ENCODE results near the gene KIF1B.
"Not testable (repeated sequence)": the region's sequence is repeated elsewhere in the genome, so short reads cannot be mapped to it uniquely, and the experiment has no call there.

KIF1B gene

DNA sequence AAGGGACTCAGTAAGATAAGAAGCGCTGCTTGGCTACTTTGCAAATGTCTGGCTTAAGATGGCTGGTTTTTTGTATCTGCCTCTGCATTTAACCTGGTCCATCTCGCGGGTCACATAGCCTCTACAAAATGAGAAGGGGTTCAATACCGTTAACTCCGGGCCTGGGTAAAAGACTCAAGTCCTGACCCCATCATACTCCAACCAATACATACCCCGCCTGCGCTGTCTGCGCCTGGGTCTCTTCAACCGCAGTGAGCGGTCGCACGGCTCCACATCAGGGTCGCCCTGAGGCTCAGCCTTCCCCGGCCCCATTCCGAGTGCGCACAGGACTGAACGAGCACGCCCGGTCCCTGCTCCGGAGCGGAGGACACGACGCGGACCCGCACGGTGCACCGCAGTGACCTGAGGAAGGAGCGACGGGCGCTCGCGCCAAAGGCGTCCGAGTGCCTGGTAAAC is 187.9 kb downstream of the KIF1B start:
- Histone ChIP-seq H3K9ac (ENCODE audit: low read length) (no peak overlapping the region), H3K4me1 (ENCODE audit: control insufficient read depth, insufficient read depth, low read length) (peaks cover 6% of the 10 kb centered on the region), H3K27ac (ENCODE audit: low read depth, low read length) (no peak overlapping the region), H3K27me3 (ENCODE audit: control insufficient read depth, insufficient read depth, low read length) (no peaks in the 10 kb centered on the region), H3K4me3 (ENCODE audit: low read length) (peak overlapping the region; percentile 73), H3K36me3 (ENCODE audit: control insufficient read depth, insufficient read depth, low read length) (peaks cover 4% of the 10 kb centered on the region)

DNA sequence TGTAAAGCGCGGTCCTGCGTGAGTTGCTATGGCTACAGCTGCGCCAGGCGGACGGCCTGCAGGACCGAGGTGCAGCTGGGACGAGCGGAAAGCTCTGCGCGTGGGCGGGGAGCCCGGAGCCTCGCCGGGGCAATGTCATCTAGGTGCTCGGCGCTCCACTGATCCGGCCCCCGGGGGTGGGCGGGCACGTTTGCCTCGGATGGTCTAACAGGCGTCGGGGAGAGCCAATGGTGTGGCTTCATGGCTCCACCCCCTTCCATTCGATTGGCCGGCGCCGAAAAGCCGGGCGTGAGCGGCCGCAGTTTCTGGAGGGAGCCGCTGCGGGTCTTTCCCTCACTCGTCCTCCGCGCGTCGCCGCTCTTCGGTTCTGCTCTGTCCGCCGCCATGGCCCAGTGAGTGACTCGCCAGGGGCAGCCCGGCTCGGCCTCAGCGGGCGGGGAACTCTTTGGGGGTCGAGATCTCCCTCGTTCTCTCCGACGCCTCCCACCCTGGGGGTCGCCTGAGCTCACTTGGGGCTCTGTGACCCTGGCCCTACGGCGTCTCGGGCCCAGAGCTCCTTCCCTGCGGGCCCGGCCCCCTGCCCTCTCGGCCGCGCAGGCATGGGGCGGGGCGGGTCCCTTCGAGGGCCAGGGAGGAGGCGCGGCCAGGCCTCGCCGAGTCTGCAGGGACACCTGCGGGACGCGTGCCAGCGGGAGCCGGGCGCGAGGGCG is 188.5 kb downstream of the KIF1B start, which contains the start of gene PGD:
PGD (plus strand) TSS at position 331 of the 710 bp plus-strand sequence; CDS start at position 385, 54 bp downstream.
- Histone ChIP-seq H3K27ac (ENCODE audit: low read depth, low read length) (peak within 1 kb of the TSS; percentile 79), H3K27me3 (ENCODE audit: control insufficient read depth, insufficient read depth, low read length) (no peaks in the 10 kb centered on the region), H3K9ac (ENCODE audit: low read length) (peak within 1 kb of the TSS; percentile 52), H3K4me1 (ENCODE audit: control insufficient read depth, insufficient read depth, low read length) (peaks cover 6% of the 10 kb centered on the region), H3K4me3 (ENCODE audit: low read length) (peak within 1 kb of the TSS; percentile 77), H3K36me3 (ENCODE audit: control insufficient read depth, insufficient read depth, low read length) (peaks cover 9% of the 10 kb centered on the region)

DNA sequence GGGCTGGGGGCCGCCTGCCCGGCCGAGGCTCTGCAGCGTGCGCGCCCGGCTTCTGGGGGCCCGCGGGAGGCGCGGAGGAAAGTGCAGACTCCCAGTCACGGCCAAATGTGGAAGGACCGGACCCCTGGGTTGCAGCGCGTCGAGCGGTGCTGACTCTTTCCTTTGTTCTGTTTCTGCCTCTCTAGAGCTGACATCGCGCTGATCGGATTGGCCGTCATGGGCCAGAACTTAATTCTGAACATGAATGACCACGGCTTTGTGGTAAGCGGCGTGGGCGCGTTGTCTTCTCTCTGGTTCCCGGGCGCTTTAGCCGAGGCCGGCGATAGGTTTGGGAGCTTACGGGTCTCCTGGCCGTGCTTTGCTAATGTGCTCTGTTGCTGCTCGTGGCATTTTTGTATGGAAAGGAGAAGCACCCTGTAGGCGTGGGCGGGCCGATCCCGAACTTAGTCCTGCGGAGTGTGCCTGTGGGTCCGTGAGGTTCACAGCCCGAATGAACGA is 189.1 kb downstream of the KIF1B start:
- Histone ChIP-seq H3K27ac (ENCODE audit: low read depth, low read length) (no peak overlapping the region), H3K36me3 (ENCODE audit: control insufficient read depth, insufficient read depth, low read length) (peaks cover 15% of the 10 kb centered on the region), H3K4me3 (ENCODE audit: low read length) (peak overlapping the region; percentile 77), H3K27me3 (ENCODE audit: control insufficient read depth, insufficient read depth, low read length) (no peaks in the 10 kb centered on the region), H3K9ac (ENCODE audit: low read length) (no peak overlapping the region), H3K4me1 (ENCODE audit: control insufficient read depth, insufficient read depth, low read length) (peaks cover 6% of the 10 kb centered on the region)

- Histone ChIP-seq H3K36me3 (ENCODE audit: control insufficient read depth, insufficient read depth, low read length) (peaks cover 18% of the 10 kb centered on the region), H3K27ac (ENCODE audit: low read depth, low read length) (no peak overlapping the region), H3K9ac (ENCODE audit: low read length) (no peak overlapping the region), H3K4me3 (ENCODE audit: low read length) (peak overlapping the region; percentile 77), H3K4me1 (ENCODE audit: control insufficient read depth, insufficient read depth, low read length) (peaks cover 6% of the 10 kb centered on the region), H3K27me3 (ENCODE audit: control insufficient read depth, insufficient read depth, low read length) (no peaks in the 10 kb centered on the region)
These were observed 189.6 kb downstream of the KIF1B start for GRCh38 chr1:10400013-10400412.

- H3K4me3 ChIP-seq (ENCODE audit: low read length) = no peak overlapping the region
- no peak overlapping the region for H3K27ac ChIP-seq (ENCODE audit: low read depth, low read length)
- peaks cover 6% of the 10 kb centered on the region for H3K4me1 ChIP-seq (ENCODE audit: control insufficient read depth, insufficient read depth, low read length)
- no peak overlapping the region for H3K9ac ChIP-seq (ENCODE audit: low read length)
- H3K27me3 ChIP-seq (ENCODE audit: control insufficient read depth, insufficient read depth, low read length) = no peaks in the 10 kb centered on the region
- H3K36me3 ChIP-seq (ENCODE audit: control insufficient read depth, insufficient read depth, low read length) = peaks cover 19% of the 10 kb centered on the region
These were observed 190.9 kb downstream of the KIF1B start for GRCh38 chr1:10401281-10401680.

GRCh38 chr1:10402729-10403274 is 192.4 kb downstream of the KIF1B start:
- no peak overlapping the region for H3K4me3 ChIP-seq (ENCODE audit: low read length)

GRCh38 chr1:10407201-10407600 is 196.8 kb downstream of the KIF1B start:
- Histone ChIP-seq H3K27ac (ENCODE audit: low read depth, low read length) (no peak overlapping the region), H3K36me3 (ENCODE audit: control insufficient read depth, insufficient read depth, low read length) (peaks cover 50% of the 10 kb centered on the region), H3K4me1 (ENCODE audit: control insufficient read depth, insufficient read depth, low read length) (no peaks in the 10 kb centered on the region), H3K9ac (ENCODE audit: low read length) (no peak overlapping the region), H3K27me3 (ENCODE audit: control insufficient read depth, insufficient read depth, low read length) (no peaks in the 10 kb centered on the region), H3K4me3 (ENCODE audit: low read length) (no peak overlapping the region)

More at GRCh38 chr1:10402729-10403274, 192.4 kb downstream of the KIF1B start:
- Histone ChIP-seq H3K27ac (ENCODE audit: low read depth, low read length) (no peak overlapping the region), H3K9ac (ENCODE audit: low read length) (no peak overlapping the region), H3K4me1 (ENCODE audit: control insufficient read depth, insufficient read depth, low read length) (peaks cover 6% of the 10 kb centered on the region), H3K27me3 (ENCODE audit: control insufficient read depth, insufficient read depth, low read length) (no peaks in the 10 kb centered on the region), H3K36me3 (ENCODE audit: control insufficient read depth, insufficient read depth, low read length) (peaks cover 29% of the 10 kb centered on the region)

DNA sequence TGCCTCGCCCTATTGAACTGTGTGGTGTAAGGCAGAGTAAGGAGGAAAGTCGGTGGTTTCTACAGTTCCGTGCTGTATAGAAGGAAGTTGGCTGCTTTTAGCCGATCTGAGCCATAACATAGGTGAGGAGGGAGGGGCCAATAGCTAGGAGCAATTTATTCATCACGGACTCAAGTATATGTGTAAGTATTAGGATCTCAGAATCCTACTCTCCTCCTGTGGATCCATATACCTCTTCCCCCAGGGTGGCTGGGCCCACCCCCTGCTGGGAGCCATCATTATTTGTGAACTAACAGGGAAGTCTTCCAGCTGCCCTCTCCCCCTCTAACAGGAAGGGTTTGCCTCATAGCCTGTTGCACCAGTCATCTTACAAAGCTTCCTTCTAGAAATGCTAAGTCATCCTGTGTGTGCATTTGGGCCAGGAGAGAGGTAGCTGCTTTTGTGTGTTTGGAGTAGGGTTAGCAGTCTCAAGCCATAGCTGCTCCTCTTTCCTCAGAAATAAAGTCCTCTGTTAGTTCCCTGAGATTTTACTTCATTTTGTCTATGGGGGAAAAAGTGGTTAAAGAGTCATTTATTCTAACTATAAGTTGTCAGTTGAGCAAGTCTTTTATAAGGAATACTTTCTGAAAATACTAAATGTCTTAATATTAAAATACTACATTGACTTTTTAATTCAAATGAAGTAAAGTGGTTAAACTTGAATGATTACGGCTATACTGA is 205.0 kb downstream of the KIF1B start:
- no peak overlapping the region for H3K9ac ChIP-seq (ENCODE audit: low read length)
- peaks cover 30% of the 10 kb centered on the region for H3K36me3 ChIP-seq (ENCODE audit: control insufficient read depth, insufficient read depth, low read length)
- H3K27me3 ChIP-seq (ENCODE audit: control insufficient read depth, insufficient read depth, low read length) = no peaks in the 10 kb centered on the region
- no peak overlapping the region for H3K27ac ChIP-seq (ENCODE audit: low read depth, low read length)
- H3K4me1 ChIP-seq (ENCODE audit: control insufficient read depth, insufficient read depth, low read length) = no peaks in the 10 kb centered on the region
- H3K4me3 ChIP-seq (ENCODE audit: low read length) = no peak overlapping the region

GRCh38 chr1:10415967-10416366 is 205.6 kb downstream of the KIF1B start:
- H3K9ac ChIP-seq (ENCODE audit: low read length); H3K27ac ChIP-seq (ENCODE audit: low read depth, low read length); H3K4me1 ChIP-seq (ENCODE audit: control insufficient read depth, insufficient read depth, low read length); H3K27me3 ChIP-seq (ENCODE audit: control insufficient read depth, insufficient read depth, low read length); H3K4me3 ChIP-seq (ENCODE audit: low read length): not testable (repeated sequence)
- peaks cover 28% of the 10 kb centered on the region for H3K36me3 ChIP-seq (ENCODE audit: control insufficient read depth, insufficient read depth, low read length)

GRCh38 chr1:10418741-10419140 is 208.4 kb downstream of the KIF1B start:
- H3K36me3 ChIP-seq (ENCODE audit: control insufficient read depth, insufficient read depth, low read length) = peaks cover 13% of the 10 kb centered on the region

GRCh38 chr1:10419351-10419750 is 209.0 kb downstream of the KIF1B start:
- H3K4me1 ChIP-seq (ENCODE audit: control insufficient read depth, insufficient read depth, low read length) = no peaks in the 10 kb centered on the region
- peaks cover 13% of the 10 kb centered on the region for H3K36me3 ChIP-seq (ENCODE audit: control insufficient read depth, insufficient read depth, low read length)
- no peak overlapping the region for H3K9ac ChIP-seq (ENCODE audit: low read length)
- no peak overlapping the region for H3K27ac ChIP-seq (ENCODE audit: low read depth, low read length)
- H3K27me3 ChIP-seq (ENCODE audit: control insufficient read depth, insufficient read depth, low read length) = no peaks in the 10 kb centered on the region
- no peak overlapping the region for H3K4me3 ChIP-seq (ENCODE audit: low read length)

More at GRCh38 chr1:10418741-10419140, 208.4 kb downstream of the KIF1B start:
- not testable (repeated sequence) for H3K27ac ChIP-seq (ENCODE audit: low read depth, low read length); H3K4me1 ChIP-seq (ENCODE audit: control insufficient read depth, insufficient read depth, low read length); H3K9ac ChIP-seq (ENCODE audit: low read length); H3K27me3 ChIP-seq (ENCODE audit: control insufficient read depth, insufficient read depth, low read length); H3K4me3 ChIP-seq (ENCODE audit: low read length)

- Histone ChIP-seq H3K9ac (ENCODE audit: low read length) (no peak overlapping the region), H3K36me3 (ENCODE audit: control insufficient read depth, insufficient read depth, low read length) (peaks cover 10% of the 10 kb centered on the region), H3K27ac (ENCODE audit: low read depth, low read length) (no peak overlapping the region), H3K4me1 (ENCODE audit: control insufficient read depth, insufficient read depth, low read length) (no peaks in the 10 kb centered on the region), H3K27me3 (ENCODE audit: control insufficient read depth, insufficient read depth, low read length) (no peaks in the 10 kb centered on the region), H3K4me3 (ENCODE audit: low read length) (no peak overlapping the region)
These were observed 211.3 kb downstream of the KIF1B start for GRCh38 chr1:10421637-10422036.
